Posterior vena cava (tissue), 2 donors: ENCODE data around the gene MYO10. TPM values are rescaled to one million over a fixed set of nuclear protein-coding genes. Genes with fewer than 3 reads are reported as not detected.
"Not testable (repeated sequence)": the region's sequence is repeated elsewhere in the genome, so short reads cannot be mapped to it uniquely, and the experiment has no call there.

Source experiments
- DNase-seq: peaks from one replicate; pipeline ENCODE4 v3.0.0-alpha.2; 2020; ENCODE audit warnings: low spot score
- intact Hi-C, 2 donors: fragments of 100-400 bp; cut with DNase I; formaldehyde crosslinking; loops; one replicate each; pipeline versions ENCODE4 v1.14.1 to v1.14.2; 2022 to 2023
- total RNA-seq, 2 donors: library from RNA; stranded (reverse); fragmentation: NEBNext Ultra II Directional; extraction: Animal tissue kit (Norgen Biotek cat#: 25700); gene quantifications; one replicate each; pipeline ENCODE4 v1.2.1, GENCODE V29; 2021
- donor health status: DM: yes; HTN: yes; CAD: no.
- donor health status: DM: yes; HTN: yes; CAD: no.

Gene MYO10
- total RNA-seq, 2 donors from 2014 or later = 8.5 to 11.2 TPM

DNA sequence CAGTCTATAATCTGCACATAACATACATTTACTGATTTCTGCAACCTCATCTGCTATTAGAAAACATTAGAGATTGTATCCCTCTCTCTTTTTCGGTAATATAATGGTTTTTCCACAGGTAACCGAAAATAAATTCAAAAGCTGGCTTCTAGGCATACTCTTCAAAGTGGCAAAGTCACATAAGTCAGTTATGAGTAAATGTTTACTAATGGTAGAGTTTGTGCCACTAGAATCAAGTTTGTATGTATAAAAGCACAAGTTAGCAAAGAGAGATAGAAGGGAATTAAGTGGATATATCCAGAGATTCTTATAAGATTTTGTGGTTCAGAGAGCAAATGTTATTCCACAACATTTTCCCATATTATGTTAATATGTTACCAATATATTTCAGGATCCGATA lies 86.9 kb downstream of the MYO10 start:
- intact Hi-C loops = no loop called here
- DNase-seq = no peak

DNA sequence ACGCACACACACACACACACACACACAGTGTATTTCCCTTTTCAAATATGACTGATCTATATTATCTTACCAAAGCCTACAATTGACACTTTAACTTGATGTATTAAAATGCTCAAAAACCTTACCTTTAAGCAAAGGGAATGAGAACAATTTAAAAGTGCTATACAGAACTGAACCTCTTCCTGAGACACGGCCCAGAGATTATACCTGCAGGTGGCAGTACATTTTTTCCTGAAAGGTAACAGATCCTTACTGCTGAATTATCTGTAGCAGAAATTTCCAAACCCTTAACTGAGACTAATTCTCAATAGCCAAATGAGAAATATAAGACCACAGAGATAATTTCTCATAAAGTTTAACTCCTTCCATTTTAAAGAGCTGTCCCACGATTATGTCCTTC lies 91.1 kb downstream of the MYO10 start:
- no peak for DNase-seq
- intact Hi-C loops = no loop called here

DNA sequence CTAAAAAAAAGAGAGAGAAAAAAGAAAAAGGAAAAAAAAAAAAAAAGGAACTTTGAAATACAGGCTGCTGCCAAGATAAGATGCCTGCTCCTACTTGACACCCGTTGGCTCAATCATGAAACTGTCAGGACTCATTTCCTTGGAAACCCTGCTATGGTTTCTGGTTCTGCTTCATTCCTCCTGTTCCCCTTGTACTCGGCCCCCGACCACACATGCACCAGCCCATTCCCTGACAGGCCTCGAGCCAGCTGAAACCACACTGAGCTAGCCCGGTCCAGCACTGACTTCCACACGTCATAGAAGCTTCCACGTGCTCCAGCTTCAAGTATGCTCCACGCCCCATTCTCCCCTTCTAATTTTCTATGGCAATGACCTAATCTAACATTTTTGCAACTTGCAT lies 93.2 kb downstream of the MYO10 start:
- intact Hi-C loops = no loop called here
- no peak for DNase-seq

DNA sequence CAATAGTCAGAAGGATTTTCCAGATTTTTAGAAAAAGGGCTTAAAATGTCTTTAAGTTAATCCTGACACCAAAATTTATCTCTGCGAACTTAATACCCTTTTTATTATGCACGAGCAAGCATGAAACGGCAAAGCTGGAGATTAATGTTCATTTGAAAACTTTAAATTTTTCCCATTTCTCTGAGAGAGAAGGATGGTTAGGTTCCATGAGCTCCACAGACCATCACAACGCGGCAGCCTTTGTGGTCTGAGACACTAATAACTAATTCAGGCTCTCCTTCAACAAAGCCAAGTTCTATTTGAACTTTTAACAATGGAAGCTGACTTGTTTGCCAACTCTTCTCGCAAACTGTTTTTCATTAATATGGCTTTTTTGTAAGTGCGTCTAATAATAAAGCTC lies 94.7 kb downstream of the MYO10 start:
- DNase-seq = no peak
- intact Hi-C loops = no loop called here

DNA sequence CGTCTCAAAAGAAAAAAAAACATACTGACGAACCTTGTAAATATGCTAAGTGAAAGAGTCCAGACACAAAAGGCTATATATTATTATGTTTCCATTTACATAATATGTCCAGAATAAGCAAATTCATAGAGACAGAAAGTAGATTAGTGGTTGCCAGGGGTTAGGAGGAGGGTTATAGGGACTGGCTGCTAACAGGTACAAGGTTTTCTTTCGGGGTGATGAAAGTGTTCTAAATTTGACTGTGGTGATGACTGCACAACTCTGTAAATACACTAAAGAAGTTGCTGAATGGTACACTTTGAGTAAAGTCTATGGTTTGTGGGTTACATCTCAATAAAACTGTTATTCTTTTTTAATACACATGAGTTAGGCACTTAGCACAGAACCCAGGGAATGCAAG lies 98.8 kb downstream of the MYO10 start:
- DNase-seq = no peak
- intact Hi-C loops = no loop called here

DNA sequence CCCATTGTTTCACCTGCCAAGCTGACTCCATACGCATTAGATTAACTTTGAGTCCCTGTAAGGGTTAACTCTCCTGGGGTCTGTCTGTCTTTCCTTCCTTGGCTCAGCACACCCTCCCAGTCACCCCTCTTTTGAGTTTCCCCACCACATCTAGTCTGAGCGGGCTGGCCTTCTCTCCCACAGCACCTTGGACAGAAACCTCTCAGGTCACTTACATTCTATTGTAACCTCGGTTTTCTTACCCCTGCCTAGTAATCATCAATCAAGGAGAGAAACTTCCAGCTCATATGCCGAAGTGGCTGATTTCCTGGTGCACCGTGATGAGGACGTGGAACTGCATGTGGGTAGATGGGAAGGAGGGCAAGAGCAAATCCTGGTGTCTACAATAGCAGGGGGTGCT lies 102.1 kb downstream of the MYO10 start:
- no peak for DNase-seq
- intact Hi-C loops = no loop called here

DNA sequence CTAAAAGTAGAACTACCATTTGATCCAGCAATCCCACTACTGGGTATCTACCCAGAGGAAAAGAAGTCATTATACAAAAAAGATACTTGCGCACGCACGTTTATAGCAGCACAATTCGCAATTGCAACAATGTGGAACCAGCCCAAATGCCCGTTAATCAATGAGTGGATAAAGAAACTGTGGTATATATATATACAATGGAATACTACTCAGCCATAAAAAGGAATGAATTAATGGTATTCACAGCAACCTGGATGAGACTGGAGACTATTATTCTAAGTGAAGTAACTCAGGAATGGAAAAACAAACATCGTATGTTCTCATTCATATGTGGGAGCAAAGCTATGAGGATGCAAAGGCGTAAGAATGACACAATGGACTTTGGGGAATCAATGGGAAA lies 104.8 kb downstream of the MYO10 start:
- DNase-seq, intact Hi-C loops: not testable (repeated sequence)

DNA sequence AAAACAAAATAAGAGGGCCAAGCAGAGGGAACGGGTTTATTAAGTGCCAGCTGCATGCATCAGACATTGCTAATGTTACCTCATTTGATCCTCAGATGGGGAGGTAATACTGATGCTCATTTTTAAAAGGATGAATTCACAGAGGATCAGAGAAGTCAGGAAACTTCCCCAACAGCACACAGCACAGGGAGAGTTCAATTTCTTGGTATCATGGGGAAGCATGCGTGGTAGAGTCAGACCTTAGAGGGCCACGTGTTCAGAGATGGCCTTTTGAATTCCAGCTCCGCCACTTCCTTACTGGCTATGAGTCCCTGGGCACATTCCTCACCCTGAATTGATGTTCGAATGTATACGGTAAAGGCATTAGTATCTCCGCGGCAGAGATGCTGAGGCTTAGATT lies 108.3 kb downstream of the MYO10 start:
- DNase-seq = no peak
- intact Hi-C loops = no loop called here

DNA sequence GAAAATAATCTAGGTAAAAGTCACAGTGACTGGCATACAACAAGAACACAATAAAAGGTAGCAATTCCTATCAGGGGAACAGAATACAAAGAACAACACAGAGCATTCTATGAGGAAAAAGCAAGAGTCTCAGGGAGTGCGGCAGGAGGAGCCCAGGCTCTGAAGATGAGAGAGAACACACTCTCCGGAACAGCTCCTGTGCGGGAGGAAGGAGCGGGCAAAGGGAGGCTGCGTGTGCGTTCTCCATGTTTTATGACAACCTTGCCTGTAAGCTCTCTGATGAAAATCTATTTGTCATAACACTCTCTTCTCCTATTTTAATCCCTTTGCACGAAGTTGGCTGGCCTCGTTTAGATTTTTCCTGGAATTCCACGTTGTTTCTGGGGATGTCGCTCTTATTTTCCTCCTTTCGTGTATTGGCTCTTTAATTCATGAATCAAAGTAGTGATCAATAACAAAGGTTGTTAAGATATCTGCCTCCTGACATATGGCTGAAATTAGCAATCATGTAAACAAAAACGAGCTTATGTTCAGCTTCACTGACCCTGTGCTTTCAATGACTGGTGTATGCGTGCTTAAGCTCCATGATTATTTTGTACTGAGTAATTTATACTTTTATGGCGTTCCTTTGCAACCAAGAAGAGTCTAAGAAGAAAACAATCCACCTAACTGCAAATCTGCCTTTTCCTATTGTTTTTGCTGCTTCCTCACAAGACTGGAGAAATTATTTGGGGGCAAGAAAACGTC lies 109.5 kb downstream of the MYO10 start:
- DNase-seq = no peak
- intact Hi-C loops = no loop called here

DNA sequence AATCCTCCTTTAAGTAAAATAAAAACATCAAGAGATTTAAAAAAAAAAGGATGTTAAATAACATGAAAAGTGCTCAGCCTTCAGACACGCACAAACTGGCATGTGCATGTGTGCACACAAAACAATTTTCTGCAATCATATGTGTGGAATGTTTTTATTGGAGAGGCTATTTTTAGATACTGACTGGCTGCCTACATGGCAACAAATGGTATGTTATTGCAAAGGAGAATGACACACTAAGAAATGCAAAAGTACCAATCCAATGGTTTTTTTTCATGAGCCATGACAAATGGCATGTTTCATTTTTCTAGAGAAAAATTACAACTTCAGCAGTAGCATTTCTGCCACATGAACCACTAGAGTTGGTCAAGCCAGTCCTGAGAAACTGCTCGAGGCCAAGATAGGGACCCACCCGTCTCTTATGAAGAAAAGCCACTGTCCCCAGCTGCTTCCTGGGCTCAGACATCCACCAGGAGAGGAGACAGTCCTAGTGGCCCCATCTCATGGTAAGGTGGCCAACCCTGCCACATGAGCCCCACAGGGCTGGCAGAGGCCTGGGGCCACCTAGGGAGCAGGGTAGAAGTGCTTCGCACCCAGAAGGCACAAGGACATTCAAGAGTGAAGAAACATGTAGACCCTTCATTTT lies 116.4 kb downstream of the MYO10 start:
- intact Hi-C loops = no loop called here
- no peak for DNase-seq

DNA sequence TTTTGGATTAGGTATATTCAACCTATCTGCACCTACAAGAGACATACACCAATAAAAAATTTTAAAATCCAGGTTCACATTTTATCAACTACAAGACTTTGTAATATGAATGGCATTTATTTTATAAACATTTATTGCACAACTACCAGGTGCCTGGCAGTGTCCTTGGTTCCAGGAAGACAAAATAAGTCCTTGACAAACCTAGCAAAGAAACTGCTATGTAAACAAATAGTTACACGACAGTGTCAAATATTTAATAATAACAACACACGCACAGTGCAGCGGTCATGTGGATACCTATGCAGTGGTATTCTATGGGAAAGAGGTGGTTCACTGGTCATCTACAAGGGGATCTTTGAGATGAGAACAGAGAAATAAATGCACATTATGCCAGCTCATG lies 120.7 kb downstream of the MYO10 start:
- intact Hi-C loops = no loop called here
- DNase-seq = no peak

DNA sequence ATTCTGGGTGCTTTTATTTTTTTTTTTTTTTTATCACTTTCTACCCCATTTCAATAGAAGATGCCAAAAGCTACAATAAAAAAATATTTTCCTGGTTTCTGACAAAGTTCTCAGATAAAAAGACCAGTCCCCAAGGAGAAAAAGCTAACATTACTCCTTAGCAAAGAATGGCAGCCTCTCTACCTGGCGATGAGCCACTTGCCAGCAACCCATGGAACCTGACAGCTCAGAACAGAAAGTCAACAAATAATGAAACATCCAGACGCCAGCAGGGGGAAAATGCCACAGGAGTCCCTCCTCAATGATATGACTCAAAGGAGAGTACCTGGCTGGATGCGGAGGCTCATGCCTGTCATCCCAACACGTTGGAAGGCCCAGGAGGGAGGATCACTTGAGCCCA lies 123.2 kb downstream of the MYO10 start:
- intact Hi-C loops = no loop called here
- DNase-seq = no peak

DNA sequence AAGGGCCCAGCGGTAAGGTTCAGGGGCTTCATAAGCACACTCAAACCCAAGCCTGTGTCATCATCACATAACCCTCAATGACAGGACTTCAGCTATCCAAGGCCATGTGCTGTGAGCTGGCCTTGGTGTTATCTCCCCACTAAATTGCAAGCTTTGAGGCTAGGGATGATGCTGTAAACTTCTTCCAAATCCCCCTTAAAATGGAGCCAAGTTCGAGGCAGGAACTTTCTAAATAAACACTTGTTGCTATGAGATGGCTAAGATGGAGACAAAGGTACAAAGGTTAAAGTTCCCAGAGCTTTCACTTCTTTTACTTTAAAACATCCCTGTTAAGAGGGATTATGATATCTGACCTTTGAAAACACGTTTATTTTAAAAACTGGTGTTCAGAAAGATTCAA lies 123.6 kb downstream of the MYO10 start:
- intact Hi-C loops = no loop called here
- DNase-seq = no peak

DNA sequence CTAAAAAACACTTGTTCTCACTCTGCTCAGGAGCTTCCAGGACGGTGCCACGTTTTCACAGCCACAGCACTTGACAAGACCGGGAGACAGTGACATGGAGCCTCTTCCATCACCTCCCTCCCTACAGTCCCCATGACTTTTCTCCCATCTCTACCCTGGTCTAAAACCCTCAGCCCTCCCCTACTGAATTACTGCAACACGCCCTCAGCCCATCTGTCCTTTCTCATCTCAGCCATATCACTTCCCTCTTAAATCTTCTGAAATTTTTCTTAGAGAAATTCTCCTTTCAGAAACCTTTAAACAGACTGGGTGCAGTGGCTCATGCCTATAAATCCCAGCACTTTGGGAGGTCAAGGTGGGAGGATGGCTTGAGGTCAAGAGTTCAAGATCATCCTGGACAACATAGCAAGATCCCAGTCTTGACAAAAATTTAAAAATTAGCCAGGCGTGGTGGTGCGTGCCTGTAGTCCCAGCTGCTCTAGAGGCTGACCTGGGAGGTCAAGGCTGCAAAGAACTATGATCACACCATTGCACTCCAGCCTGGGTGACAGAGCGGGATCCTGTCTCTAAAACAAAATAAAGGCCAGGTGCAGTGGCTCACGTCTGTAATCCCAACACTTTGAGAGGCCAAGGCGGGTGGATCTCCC lies 125.8 kb downstream of the MYO10 start:
- DNase-seq = no peak
- intact Hi-C loops = no loop called here

DNA sequence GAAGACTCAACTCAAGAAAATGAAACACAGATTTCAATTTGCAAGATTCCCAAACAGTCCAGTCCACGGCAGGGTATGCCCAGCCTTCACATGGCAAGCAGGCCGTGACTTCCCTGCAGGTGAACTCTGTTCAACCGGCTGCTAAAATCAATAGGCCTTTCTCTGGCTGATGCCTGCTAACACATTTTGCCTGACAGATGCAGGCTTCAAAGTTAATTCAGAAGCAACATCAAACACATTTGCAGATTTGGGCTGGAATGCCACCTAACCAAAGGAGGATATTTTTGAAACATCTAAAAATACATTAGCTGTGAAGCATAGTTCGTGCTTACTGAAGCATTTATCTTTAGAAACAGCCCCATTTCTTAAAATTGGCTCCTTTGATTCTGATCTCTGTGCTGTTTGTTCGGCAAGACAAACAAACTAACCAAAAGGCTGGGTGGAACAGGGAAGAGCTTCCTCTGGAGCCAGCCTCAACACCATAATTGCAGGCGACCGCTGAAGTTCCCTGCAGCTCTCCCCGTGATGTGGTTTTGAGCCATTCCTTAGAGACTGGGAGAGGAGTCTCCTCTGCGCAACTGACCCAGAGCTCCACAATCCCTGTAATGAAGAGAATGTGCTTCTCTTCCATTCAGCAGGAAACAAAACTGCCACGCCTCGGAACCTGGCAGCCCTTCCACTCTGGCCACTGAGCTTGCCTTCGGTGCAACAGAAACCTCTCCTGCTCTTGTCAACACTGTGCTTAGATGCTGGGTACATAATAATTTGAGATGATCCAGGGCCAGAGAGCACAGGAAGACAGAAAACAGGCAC lies 126.5 kb downstream of the MYO10 start:
- DNase-seq = no peak
- intact Hi-C loops = no loop called here

DNA sequence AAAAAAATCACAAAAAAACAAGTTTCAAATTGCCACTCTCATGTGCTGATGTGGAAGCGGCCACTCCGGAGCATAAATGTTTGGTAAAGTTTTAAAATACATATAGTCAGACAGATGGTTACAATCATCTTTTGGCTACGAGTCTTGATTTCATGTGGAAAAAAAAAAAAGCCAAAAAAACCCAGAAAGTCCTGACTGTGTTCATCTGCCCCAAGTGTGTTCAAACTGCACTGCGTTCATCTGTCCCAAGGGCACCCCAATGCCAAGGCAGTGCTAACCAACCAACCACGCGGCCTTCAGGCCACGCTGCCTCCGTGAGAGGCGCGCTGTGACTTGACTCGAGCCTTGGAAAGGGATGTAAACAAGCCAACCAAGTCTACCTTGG lies 127.1 kb downstream of the MYO10 start:
- no peak for DNase-seq
- intact Hi-C loops = no loop called here

DNA sequence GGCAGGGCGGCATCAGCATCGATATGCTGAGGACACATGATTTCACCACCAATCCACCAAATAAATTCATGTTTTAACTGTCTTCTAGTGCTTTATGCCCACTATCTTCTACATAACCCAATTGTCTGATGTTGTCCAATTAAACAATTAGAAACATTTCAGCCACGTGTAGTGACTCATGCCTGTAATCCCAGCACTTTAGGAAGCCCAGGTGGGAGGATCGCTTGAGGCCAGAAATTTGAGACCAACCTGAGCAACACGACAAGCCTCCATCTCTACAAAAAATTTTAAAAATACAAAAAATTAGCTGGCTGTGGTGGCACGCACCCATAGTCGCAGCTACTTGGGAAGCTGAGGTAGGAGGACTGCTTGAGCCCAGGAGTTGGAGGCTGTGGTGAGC lies 128.1 kb downstream of the MYO10 start:
- intact Hi-C loops = no loop called here
- DNase-seq = no peak

DNA sequence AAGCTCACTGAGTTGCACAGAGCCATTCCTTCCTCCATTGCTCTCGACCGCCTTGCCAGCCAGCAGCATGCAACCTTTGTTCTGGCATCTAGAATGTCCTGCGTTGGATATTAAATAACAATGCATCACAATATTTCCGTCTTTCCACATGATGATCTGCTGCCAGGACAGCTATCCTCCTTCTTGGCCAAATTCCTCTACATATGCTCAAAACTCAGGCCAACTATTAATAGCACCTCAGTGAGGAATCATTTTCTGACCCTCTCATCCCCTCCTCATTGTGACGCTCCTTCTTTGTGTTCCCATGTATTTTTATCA lies 128.6 kb downstream of the MYO10 start:
- DNase-seq = no peak
- intact Hi-C loops = loop anchor here in 1 of 2 donors (1.0 kb wide), 1 partner anchor 45 kb away; no protein-coding TSS in a partner anchor

DNA sequence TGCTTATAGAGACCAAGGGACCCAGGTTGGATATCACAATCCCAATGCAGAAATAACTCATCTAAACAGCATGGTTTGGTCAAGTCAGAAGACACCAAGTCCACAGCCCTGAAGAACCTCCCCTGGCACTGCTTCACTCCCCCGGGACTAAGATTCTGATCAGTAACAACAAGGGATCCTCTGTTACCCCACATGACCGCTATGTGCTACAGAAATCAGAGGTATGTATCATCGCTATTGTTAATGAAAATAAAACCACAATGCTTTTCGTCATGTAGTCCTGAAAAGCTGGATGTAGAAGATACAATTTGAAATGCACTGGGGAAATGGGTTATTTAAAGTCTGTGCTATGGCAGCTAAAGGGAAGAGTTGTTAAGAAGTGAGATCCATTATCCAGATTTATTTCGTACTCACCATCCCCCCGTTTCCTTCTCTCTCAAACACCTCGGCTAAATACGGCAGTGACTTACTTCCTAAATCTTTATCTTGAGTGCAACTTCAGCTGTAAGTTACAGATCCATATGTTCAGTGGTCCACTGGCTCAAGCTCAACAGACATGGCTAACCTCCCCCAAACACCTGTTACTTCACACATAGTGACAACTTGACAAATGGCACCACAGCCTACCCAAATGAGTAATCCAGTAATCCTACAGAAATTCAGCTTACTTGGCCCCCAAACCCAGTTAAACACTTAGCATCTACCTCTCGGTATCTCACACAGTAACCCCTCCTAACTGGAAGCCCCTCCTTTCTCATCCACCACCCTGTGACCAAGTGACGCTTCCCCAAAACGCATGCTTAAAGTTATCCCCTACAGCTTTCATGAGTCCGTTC lies 129.2 kb downstream of the MYO10 start:
- intact Hi-C loops = loop anchor here in 1 of 2 donors (1.0 kb wide), 1 partner anchor 45 kb away; no protein-coding TSS in a partner anchor
- no peak for DNase-seq
